Measurements from ENCODE around the gene SH3PXD2A.

GRCh38 chr10:103847909-103848468 is 7.4 kb downstream of the SH3PXD2A start:
- TF ChIP-seq POLR2A (IDR thresholded peaks at IDR 0.05) (no peak), CTCF (IDR thresholded peaks at IDR 0.05 in 4 of 5, conservative IDR thresholded peaks at IDR 0.05 in 1 of 5) (peak in 1 of 5 experiments; percentile 17)

All from gastrocnemius medialis (tissue), 4 donors.